Testis (tissue), 2 donors: Measurements from ENCODE around the gene SPATS2L.

Experiments used
- POLR2A ChIP-seq: fragments of 450-650 bp; IDR thresholded peaks from one replicate; pipeline ENCODE4 v1.6.1; 2017; ENCODE audit warnings: antibody characterized with exemption, mild to moderate bottlenecking, moderate library complexity
- TF ChIP-seq, protein P1 (sequence below), 3 experiments: fragments of 450-650 bp in 2 of 3; fragments of 200-600 bp in 1 of 3; sonication (generic) in 1 of 3; IDR thresholded peaks; one replicate each; pipeline ENCODE4 v1.5.1; 2016 to 2019; ENCODE audit warnings: antibody characterized with exemption in 3 of 3, mild to moderate bottlenecking in 2 of 3, moderate library complexity in 1 of 3

DNA sequence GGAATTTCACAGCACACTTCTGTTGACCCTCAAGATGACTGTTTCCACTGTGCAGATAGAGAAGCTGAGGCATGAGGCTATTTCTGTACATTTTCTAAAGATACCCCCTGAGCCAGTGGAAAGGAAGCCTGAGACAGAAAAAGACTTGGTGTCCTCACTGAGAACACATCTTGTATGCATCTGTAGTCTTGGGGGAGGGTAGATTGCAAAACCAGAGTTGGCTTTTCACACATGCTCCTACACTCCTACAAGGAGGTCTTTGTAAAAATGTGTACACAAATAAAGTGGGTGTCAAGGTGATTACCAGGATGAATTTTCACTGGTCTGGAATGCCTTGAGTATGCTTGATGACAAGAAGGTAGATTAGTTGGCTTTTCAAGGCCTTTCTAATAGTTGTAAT, 105.3 kb downstream of the SPATS2L start:
- TF ChIP-seq, protein P1, sequence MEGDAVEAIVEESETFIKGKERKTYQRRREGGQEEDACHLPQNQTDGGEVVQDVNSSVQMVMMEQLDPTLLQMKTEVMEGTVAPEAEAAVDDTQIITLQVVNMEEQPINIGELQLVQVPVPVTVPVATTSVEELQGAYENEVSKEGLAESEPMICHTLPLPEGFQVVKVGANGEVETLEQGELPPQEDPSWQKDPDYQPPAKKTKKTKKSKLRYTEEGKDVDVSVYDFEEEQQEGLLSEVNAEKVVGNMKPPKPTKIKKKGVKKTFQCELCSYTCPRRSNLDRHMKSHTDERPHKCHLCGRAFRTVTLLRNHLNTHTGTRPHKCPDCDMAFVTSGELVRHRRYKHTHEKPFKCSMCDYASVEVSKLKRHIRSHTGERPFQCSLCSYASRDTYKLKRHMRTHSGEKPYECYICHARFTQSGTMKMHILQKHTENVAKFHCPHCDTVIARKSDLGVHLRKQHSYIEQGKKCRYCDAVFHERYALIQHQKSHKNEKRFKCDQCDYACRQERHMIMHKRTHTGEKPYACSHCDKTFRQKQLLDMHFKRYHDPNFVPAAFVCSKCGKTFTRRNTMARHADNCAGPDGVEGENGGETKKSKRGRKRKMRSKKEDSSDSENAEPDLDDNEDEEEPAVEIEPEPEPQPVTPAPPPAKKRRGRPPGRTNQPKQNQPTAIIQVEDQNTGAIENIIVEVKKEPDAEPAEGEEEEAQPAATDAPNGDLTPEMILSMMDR (IDR thresholded peaks at IDR 0.05): no peak
- TF ChIP-seq POLR2A: no peak
